ENCODE results near the gene TASL.

TASL gene

GRCh38 chrX:30538271-30538670, 39.3 kb downstream of the TASL start:
- DNase-seq (ENCODE audit: low spot score), result no peak
- TF ChIP-seq CTCF (IDR thresholded peaks at IDR 0.05), result no peak

GRCh38 chrX:30533835-30534234, 43.7 kb downstream of the TASL start:
- no peak overlapping the region for H3K4me3 ChIP-seq
- DNase-seq (ENCODE audit: low spot score), result no peak
- H3K27ac ChIP-seq, result no peak overlapping the region
- no peak for TF ChIP-seq CTCF (IDR thresholded peaks at IDR 0.05)

More at GRCh38 chrX:30538271-30538670, 39.3 kb downstream of the TASL start:
- Histone ChIP-seq H3K4me3 (no peak overlapping the region), H3K27ac (no peak overlapping the region)

GRCh38 chrX:30533266-30533665, 44.3 kb downstream of the TASL start:
- no peak for TF ChIP-seq CTCF (IDR thresholded peaks at IDR 0.05)

GRCh38 chrX:30530606-30531005, 47.0 kb downstream of the TASL start:
- DNase-seq (ENCODE audit: low spot score), result no peak
- Histone ChIP-seq H3K27ac (no peak overlapping the region), H3K4me3 (no peak overlapping the region)
- TF ChIP-seq CTCF (IDR thresholded peaks at IDR 0.05), result no peak

More at GRCh38 chrX:30533266-30533665, 44.3 kb downstream of the TASL start:
- Histone ChIP-seq H3K27ac (no peak overlapping the region), H3K4me3 (no peak overlapping the region)
- DNase-seq (ENCODE audit: low spot score), result no peak

- no peak overlapping the region for H3K4me3 ChIP-seq
- no peak overlapping the region for H3K27ac ChIP-seq
- no peak for TF ChIP-seq CTCF (IDR thresholded peaks at IDR 0.05)
- no peak for DNase-seq (ENCODE audit: low spot score)
These were observed 51.8 kb downstream of the TASL start for GRCh38 chrX:30525732-30526131.

- Histone ChIP-seq H3K4me3 (no peak overlapping the region), H3K27ac (no peak overlapping the region)
- DNase-seq (ENCODE audit: low spot score), result no peak
- no peak for TF ChIP-seq CTCF (IDR thresholded peaks at IDR 0.05)
These were observed 56.0 kb downstream of the TASL start for GRCh38 chrX:30521440-30522182.

- Histone ChIP-seq H3K27ac (no peak overlapping the region), H3K4me3 (no peak overlapping the region)
- TF ChIP-seq CTCF (IDR thresholded peaks at IDR 0.05), result no peak
- no peak for DNase-seq (ENCODE audit: low spot score)
These were observed 64.3 kb downstream of the TASL start for GRCh38 chrX:30513284-30513683.

Data from coronary artery (tissue), 2 donors.